ENCODE measurements around the gene STK24.

The STK24 gene

GRCh38 chr13:98514288-98514687 lies 62.6 kb downstream of the STK24 start:
- TF ChIP-seq CEBPB (IDR thresholded peaks at IDR 0.05) (no peak), RAD21 (IDR thresholded peaks at IDR 0.05; ENCODE audit: low read depth) (no peak), YY1 (IDR thresholded peaks at IDR 0.05; ENCODE audit: low read depth) (no peak), NFIC (IDR thresholded peaks at IDR 0.05) (no peak), TEAD4 (IDR thresholded peaks at IDR 0.05) (no peak), ZBTB7A (IDR thresholded peaks at IDR 0.05; ENCODE audit: low read depth) (no peak), MAX (IDR thresholded peaks at IDR 0.05) (no peak), TAF1 (IDR thresholded peaks at IDR 0.05; ENCODE audit: low read depth) (no peak), USF1 (IDR thresholded peaks at IDR 0.05) (no peak), FOXM1 (IDR thresholded peaks at IDR 0.05; ENCODE audit: borderline replicate concordance, low read depth) (no peak), EP300 (IDR thresholded peaks at IDR 0.05; ENCODE audit: borderline replicate concordance) (no peak), EGR1 (IDR thresholded peaks at IDR 0.05) (no peak), TCF12 (IDR thresholded peaks at IDR 0.05; ENCODE audit: low read depth) (no peak), CREB1 (IDR thresholded peaks at IDR 0.05; ENCODE audit: low read depth) (no peak), REST (IDR thresholded peaks at IDR 0.05; ENCODE audit: low read depth) (no peak)

GRCh38 chr13:98513837-98514236 lies 63.1 kb downstream of the STK24 start:
- TF ChIP-seq TAF1 (IDR thresholded peaks at IDR 0.05; ENCODE audit: low read depth) (no peak), MAX (IDR thresholded peaks at IDR 0.05) (no peak), TEAD4 (IDR thresholded peaks at IDR 0.05) (no peak), CEBPB (IDR thresholded peaks at IDR 0.05) (no peak), YY1 (IDR thresholded peaks at IDR 0.05; ENCODE audit: low read depth) (no peak), EGR1 (IDR thresholded peaks at IDR 0.05) (no peak), FOXM1 (IDR thresholded peaks at IDR 0.05; ENCODE audit: borderline replicate concordance, low read depth) (no peak), ZBTB7A (IDR thresholded peaks at IDR 0.05; ENCODE audit: low read depth) (no peak)

- TF ChIP-seq RAD21 (IDR thresholded peaks at IDR 0.05; ENCODE audit: low read depth) (no peak), ZBTB7A (IDR thresholded peaks at IDR 0.05; ENCODE audit: low read depth) (no peak), YY1 (IDR thresholded peaks at IDR 0.05; ENCODE audit: low read depth) (no peak), FOXM1 (IDR thresholded peaks at IDR 0.05; ENCODE audit: borderline replicate concordance, low read depth) (no peak), MAX (IDR thresholded peaks at IDR 0.05) (no peak), CREB1 (IDR thresholded peaks at IDR 0.05; ENCODE audit: low read depth) (no peak), CEBPB (IDR thresholded peaks at IDR 0.05) (no peak), USF1 (IDR thresholded peaks at IDR 0.05) (no peak), TAF1 (IDR thresholded peaks at IDR 0.05; ENCODE audit: low read depth) (no peak), TCF12 (IDR thresholded peaks at IDR 0.05; ENCODE audit: low read depth) (no peak), EP300 (IDR thresholded peaks at IDR 0.05; ENCODE audit: borderline replicate concordance) (no peak), REST (IDR thresholded peaks at IDR 0.05; ENCODE audit: low read depth) (no peak), NFIC (IDR thresholded peaks at IDR 0.05) (no peak), TEAD4 (IDR thresholded peaks at IDR 0.05) (no peak), EGR1 (IDR thresholded peaks at IDR 0.05) (no peak)
Measured at GRCh38 chr13:98512774-98513665, 63.9 kb downstream of the STK24 start.

GRCh38 chr13:98511435-98511834 lies 65.5 kb downstream of the STK24 start:
- TF ChIP-seq CREB1 (IDR thresholded peaks at IDR 0.05; ENCODE audit: low read depth) (no peak), NFIC (IDR thresholded peaks at IDR 0.05) (no peak), RAD21 (IDR thresholded peaks at IDR 0.05; ENCODE audit: low read depth) (no peak), FOXM1 (IDR thresholded peaks at IDR 0.05; ENCODE audit: borderline replicate concordance, low read depth) (no peak), TCF12 (IDR thresholded peaks at IDR 0.05; ENCODE audit: low read depth) (no peak), TEAD4 (IDR thresholded peaks at IDR 0.05) (no peak), YY1 (IDR thresholded peaks at IDR 0.05; ENCODE audit: low read depth) (no peak), REST (IDR thresholded peaks at IDR 0.05; ENCODE audit: low read depth) (no peak), EP300 (IDR thresholded peaks at IDR 0.05; ENCODE audit: borderline replicate concordance) (no peak), EGR1 (IDR thresholded peaks at IDR 0.05) (no peak), MAX (IDR thresholded peaks at IDR 0.05) (no peak), ZBTB7A (IDR thresholded peaks at IDR 0.05; ENCODE audit: low read depth) (no peak), USF1 (IDR thresholded peaks at IDR 0.05) (no peak), CEBPB (IDR thresholded peaks at IDR 0.05) (no peak), TAF1 (IDR thresholded peaks at IDR 0.05; ENCODE audit: low read depth) (no peak)
